Measurements from ENCODE around the gene TMEM209. TPM values are rescaled to one million over a fixed set of nuclear protein-coding genes. Genes with fewer than 3 reads are reported as not detected.

TMEM209 gene
- total RNA-seq, 6 experiments from 2014 or later = 5.8 to 10.9 (median 8.9) TPM

DNA sequence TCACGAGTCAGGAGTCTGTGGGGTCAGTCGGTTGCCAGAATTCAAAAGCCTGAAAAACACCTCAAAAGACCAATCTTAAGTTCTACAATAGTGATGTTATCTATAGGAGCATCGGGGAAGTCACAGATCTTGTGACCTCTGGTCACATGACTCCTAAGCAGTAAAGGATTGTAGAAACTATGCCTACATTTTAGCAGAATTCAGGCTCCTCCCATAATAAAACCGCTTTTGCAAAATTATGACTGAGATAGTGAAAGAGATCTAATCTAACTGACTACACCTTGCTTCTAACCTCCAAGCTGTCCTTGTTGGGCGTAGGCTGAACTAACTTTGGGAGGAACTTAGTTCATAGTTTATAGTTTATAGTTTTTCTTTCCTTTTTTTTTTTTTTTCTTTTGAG is 19.0 kb upstream of the TMEM209 start:
- Histone ChIP-seq H3K27me3 (no peaks in the 10 kb centered on the region), H3K4me1 (no peaks in the 10 kb centered on the region), H3K27ac (no peak overlapping the region), H3K9me3 (no peaks in the 10 kb centered on the region), H3K4me3 (no peak overlapping the region), H3K36me3 (no peaks in the 10 kb centered on the region)
- no peak for DNase-seq
- intact Hi-C loops (cut with DNase I) = no loop called here
- TF ChIP-seq, protein P1, sequence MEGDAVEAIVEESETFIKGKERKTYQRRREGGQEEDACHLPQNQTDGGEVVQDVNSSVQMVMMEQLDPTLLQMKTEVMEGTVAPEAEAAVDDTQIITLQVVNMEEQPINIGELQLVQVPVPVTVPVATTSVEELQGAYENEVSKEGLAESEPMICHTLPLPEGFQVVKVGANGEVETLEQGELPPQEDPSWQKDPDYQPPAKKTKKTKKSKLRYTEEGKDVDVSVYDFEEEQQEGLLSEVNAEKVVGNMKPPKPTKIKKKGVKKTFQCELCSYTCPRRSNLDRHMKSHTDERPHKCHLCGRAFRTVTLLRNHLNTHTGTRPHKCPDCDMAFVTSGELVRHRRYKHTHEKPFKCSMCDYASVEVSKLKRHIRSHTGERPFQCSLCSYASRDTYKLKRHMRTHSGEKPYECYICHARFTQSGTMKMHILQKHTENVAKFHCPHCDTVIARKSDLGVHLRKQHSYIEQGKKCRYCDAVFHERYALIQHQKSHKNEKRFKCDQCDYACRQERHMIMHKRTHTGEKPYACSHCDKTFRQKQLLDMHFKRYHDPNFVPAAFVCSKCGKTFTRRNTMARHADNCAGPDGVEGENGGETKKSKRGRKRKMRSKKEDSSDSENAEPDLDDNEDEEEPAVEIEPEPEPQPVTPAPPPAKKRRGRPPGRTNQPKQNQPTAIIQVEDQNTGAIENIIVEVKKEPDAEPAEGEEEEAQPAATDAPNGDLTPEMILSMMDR (IDR thresholded peaks at IDR 0.05) = no peak
- TF ChIP-seq POLR2A (IDR thresholded peaks at IDR 0.05) = no peak
- ATAC-seq = no peak
- 95% methylated on average over 3 of the region's 5 CpGs for WGBS (ENCODE audit: insufficient coverage, low coverage, low lambda C conversion rate, missing lambda C conversion rate)

DNA sequence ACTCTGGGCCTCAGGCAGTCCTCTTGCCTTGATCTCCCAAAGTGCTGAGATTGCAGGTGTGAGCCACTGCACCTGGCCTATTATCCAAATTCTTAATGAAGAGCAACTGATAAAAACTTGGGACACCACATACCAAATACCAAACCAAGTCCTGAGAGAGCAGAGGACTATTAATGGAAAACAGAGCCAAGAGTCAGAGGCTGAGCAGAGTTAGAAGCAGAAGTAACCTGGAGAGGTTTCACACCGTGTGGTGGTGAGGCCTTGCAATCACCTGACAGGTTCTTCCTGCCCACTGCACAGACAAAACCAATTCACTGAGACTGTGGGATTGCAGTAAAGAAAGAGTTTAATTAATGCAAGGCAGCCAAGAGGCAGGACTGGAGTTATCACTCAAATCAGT is 18.4 kb upstream of the TMEM209 start:
- no CpG with 5 or more reads among the region's 1 CpG for WGBS (ENCODE audit: insufficient coverage, low coverage, low lambda C conversion rate, missing lambda C conversion rate)
- no peaks in the 10 kb centered on the region for H3K36me3 ChIP-seq
- ATAC-seq (no peak), DNase-seq (no peak)
- no peak overlapping the region for H3K4me3 ChIP-seq
- no peaks in the 10 kb centered on the region for H3K4me1 ChIP-seq
- TF ChIP-seq POLR2A (IDR thresholded peaks at IDR 0.05) = no peak
- TF ChIP-seq, protein P1 (IDR thresholded peaks at IDR 0.05) = no peak
- intact Hi-C loops (cut with DNase I) = no loop called here
- H3K9me3 ChIP-seq = no peaks in the 10 kb centered on the region
- no peak overlapping the region for H3K27ac ChIP-seq
- H3K27me3 ChIP-seq = no peaks in the 10 kb centered on the region

DNA sequence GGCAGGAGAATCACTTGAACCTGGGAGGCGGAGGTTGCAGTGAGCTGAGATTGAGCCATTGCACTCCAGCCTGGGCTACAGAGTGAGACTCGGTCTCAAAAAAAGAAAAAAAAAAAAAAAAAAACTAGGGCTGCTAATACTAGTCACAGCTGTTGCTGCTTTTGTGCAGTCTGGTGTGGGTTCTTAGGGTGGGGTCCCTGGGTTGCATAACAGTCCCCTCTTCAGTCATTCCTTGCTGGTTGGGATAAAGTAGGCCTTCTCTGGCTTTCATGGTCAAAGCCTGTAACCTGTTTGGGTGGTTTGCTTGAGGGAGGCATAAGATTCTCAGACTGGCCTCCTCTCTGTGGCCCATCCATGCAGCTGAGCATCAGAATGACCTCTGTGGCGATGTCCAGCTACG is 16.5 kb upstream of the TMEM209 start:
- TF ChIP-seq POLR2A (IDR thresholded peaks at IDR 0.05) = no peak
- TF ChIP-seq, protein P1 (IDR thresholded peaks at IDR 0.05) = no peak
- WGBS (ENCODE audit: insufficient coverage, low coverage, low lambda C conversion rate, missing lambda C conversion rate) = 80% methylated on average over 1 of the region's 4 CpGs
- Histone ChIP-seq H3K36me3 (no peaks in the 10 kb centered on the region), H3K9me3 (no peaks in the 10 kb centered on the region), H3K4me3 (no peak overlapping the region), H3K4me1 (no peaks in the 10 kb centered on the region), H3K27me3 (no peaks in the 10 kb centered on the region), H3K27ac (no peak overlapping the region)
- intact Hi-C loops (cut with DNase I) = no loop called here
- ATAC-seq = no peak
- DNase-seq = no peak

DNA sequence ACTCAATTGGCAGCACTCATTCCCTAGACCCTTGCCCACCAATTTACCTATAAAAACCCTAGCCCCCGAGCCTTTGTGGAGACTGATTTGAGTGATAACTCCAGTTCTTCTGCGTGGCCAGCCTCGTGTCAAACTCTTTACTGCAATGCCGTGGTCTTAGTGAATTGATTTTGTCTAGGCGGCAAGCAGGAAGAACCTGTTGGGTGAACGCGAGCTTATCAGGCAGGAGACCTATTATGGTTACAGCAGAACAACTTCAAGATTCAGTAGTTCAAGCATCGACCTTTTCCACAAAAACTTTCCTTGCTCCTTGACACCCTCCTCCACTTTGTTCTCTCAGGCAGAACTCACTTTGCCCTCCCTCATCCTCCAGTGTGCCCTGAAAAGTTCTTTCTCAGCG is 14.7 kb upstream of the TMEM209 start:
- no peak overlapping the region for H3K4me3 ChIP-seq
- no peak for ATAC-seq
- TF ChIP-seq POLR2A (IDR thresholded peaks at IDR 0.05) = no peak
- TF ChIP-seq, protein P1 (IDR thresholded peaks at IDR 0.05) = no peak
- intact Hi-C loops (cut with DNase I) = no loop called here
- no peaks in the 10 kb centered on the region for H3K4me1 ChIP-seq
- WGBS (ENCODE audit: insufficient coverage, low coverage, low lambda C conversion rate, missing lambda C conversion rate) = 75% methylated on average over 9 of the region's 9 CpGs
- DNase-seq = no peak
- no peaks in the 10 kb centered on the region for H3K9me3 ChIP-seq
- no peaks in the 10 kb centered on the region for H3K27me3 ChIP-seq
- H3K36me3 ChIP-seq = no peaks in the 10 kb centered on the region
- H3K27ac ChIP-seq = no peak overlapping the region

Measured in right lobe of liver (tissue), 6 donors.